Measurements from ENCODE around the gene KNDC1.

DNA sequence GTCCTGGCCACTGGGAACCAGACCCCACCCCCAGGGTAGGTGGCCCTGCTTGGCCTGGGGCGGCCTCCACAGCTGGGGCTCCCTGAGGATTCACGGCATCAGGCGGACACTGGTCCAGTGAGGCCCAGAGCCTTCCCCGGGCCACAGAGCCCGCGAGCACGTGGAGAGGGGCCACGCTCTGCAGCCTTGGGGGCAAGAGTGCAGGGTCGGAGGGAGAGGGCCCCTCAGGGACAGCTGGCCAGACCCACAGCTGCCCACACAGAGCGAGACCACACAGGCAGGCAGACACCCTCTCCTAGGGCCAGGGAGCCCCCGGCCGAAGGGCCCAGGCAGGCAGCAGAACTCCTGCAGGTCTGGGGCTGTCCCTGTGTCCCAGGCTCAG is 88.3 kb downstream of the KNDC1 start:
- TF ChIP-seq, protein P1, sequence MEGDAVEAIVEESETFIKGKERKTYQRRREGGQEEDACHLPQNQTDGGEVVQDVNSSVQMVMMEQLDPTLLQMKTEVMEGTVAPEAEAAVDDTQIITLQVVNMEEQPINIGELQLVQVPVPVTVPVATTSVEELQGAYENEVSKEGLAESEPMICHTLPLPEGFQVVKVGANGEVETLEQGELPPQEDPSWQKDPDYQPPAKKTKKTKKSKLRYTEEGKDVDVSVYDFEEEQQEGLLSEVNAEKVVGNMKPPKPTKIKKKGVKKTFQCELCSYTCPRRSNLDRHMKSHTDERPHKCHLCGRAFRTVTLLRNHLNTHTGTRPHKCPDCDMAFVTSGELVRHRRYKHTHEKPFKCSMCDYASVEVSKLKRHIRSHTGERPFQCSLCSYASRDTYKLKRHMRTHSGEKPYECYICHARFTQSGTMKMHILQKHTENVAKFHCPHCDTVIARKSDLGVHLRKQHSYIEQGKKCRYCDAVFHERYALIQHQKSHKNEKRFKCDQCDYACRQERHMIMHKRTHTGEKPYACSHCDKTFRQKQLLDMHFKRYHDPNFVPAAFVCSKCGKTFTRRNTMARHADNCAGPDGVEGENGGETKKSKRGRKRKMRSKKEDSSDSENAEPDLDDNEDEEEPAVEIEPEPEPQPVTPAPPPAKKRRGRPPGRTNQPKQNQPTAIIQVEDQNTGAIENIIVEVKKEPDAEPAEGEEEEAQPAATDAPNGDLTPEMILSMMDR (IDR thresholded peaks at IDR 0.05 in 8 of 11, conservative IDR thresholded peaks at IDR 0.05 in 3 of 11) = no peak
- no peak for TF ChIP-seq POLR2A (IDR thresholded peaks at IDR 0.05)
